ENCODE data around the gene MYO18A.

Gene MYO18A

DNA sequence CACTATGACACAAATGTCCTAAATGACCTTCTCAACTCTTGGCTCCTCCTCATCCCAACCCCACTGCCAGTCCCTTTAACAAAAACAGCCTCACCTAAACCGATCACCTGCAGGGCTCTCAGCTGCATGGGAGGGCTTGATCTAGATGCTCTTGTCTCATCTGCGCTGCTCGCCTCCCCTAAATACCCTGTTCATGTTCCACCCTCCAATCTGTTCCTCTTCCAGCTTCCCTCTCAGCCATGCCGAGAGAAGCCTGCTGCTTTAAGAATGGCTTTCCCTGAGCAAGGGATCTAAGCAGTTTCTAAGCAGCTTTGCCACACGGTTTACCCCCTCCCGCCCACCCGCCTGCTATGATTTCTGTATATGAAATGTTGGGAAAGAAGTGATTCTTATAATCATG, 113.6 kb downstream of the MYO18A start:
- Mint-ChIP-seq H3K9me3 (no peaks in the 10 kb centered on the region), H3K4me3 (no peak overlapping the region), H3K36me3 (no peaks in the 10 kb centered on the region), H3K27ac (peak overlapping the region; percentile 20), H3K4me1 (peaks cover 5% of the 10 kb centered on the region)
- DNase-seq (ENCODE audit: low spot score in 2 of 2): no peak
- ATAC-seq: no peak

DNA sequence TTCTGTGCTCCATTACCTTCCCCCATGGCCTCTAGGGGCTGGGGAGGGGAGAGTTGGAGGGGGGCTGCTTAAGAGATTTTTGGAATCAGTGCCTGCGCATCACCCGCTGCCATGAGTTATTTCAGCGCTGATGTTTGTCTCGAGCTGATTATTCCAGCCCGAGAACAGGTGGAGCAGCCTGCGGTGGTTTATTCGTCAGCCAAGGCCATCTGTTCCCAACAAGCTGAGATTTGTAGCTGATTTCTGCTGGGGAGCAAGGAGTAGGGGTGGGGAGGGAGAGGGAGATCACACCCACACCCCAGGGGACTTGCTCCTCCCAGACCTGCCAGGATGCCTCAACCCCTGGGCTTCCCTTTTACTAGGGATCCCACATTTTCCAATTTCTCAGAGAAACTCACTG, 114.2 kb downstream of the MYO18A start:
- DNase-seq (ENCODE audit: low spot score in 2 of 2) (no peak), ATAC-seq (no peak)
- Mint-ChIP-seq H3K36me3 (no peaks in the 10 kb centered on the region), H3K9me3 (no peaks in the 10 kb centered on the region), H3K4me1 (peaks cover 6% of the 10 kb centered on the region), H3K27ac (no peak overlapping the region), H3K4me3 (no peak overlapping the region)

DNA sequence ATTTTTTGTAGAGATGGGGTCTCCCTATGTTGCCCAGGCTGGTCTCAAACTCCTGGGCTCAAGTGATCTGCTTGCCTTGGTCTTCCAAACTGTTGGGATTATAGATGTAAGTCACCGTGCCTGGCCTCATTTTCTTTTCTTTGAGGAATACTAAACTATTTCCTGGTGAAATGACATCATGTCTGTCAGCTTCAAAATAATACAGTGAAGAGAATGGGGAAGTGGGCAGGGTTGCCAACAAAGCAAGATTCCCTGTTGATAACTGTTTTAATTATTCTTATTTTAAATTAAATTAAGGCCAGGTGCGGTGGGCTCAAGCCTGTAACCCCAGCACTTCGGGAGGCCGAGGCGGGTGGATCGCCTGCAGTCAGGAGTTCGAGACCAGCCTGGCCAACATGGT, 116.2 kb downstream of the MYO18A start:
- no peak overlapping the region for H3K4me3 Mint-ChIP-seq
- H3K36me3 Mint-ChIP-seq: no peaks in the 10 kb centered on the region
- no peak for ATAC-seq
- H3K27ac Mint-ChIP-seq: no peak overlapping the region
- H3K9me3 Mint-ChIP-seq: no peaks in the 10 kb centered on the region
- peaks cover 13% of the 10 kb centered on the region for H3K4me1 Mint-ChIP-seq
- no peak for DNase-seq (ENCODE audit: low spot score in 2 of 2)

DNA sequence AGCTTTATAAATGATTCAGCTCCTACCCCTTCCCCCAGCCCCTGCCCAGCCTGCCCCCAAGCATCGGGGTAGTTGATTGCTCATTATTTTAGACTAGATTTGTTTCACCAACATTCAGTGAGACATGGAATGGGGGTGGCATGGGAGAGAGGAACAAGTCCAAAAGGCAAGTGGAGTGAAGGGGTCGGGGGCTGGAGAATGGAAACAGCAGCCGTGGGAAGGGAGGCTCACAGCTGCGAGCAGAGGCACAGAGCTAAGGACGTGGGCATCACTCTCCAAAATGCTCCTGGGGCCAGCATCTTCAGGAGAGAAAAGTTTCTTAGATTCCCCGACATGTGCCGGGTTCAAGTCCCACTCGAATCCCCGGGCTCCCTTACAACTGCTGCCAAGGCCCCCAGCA, 118.0 kb downstream of the MYO18A start:
- no peak overlapping the region for H3K4me3 Mint-ChIP-seq
- H3K36me3 Mint-ChIP-seq: no peaks in the 10 kb centered on the region
- no peak overlapping the region for H3K27ac Mint-ChIP-seq
- H3K4me1 Mint-ChIP-seq: peaks cover 13% of the 10 kb centered on the region
- no peak for DNase-seq (ENCODE audit: low spot score in 2 of 2)
- no peak for ATAC-seq
- no peaks in the 10 kb centered on the region for H3K9me3 Mint-ChIP-seq

DNA sequence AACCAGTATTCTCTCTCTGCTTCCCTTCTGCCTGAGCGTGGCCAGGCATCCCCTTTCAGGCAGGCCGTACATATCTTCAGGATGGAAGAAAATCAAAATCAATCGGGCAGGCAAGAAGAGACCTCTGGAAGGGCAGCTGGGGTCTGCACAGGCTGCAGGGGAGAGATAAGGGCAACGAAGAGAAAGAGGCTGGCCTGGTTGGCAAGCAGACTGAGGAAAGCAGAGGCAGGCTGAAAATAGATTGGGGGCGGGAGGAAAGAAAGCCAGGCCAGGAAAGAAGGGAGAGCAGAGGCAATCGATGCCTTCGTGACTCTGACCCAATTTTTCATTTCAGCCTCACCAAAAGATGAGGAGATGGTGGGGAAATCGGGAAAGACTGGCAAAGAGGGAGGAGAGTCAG, 119.2 kb downstream of the MYO18A start:
- ATAC-seq (no peak), DNase-seq (ENCODE audit: low spot score in 2 of 2) (no peak)
- Mint-ChIP-seq H3K4me3 (no peak overlapping the region), H3K4me1 (peaks cover 13% of the 10 kb centered on the region), H3K9me3 (no peaks in the 10 kb centered on the region), H3K36me3 (no peaks in the 10 kb centered on the region), H3K27ac (no peak overlapping the region)

DNA sequence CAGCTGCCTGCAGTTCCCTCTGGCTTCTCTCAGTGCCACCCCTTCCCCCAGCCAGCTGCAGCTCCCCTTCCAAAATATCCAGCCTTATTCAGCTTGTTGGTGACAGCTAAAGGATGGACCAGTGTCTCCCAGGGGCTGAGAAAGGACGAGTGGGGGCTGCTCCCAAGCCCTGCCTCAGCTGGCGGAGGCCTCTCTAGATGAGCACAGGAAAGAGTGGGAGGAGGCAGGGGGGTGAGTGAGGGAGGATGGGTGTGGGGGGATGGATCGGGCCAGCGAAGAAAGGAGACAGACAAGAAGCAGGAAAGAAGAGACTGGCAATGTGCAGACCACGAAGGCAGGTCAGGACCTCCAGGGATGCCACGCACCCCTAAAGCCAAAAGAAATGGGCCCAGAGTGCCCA, 119.7 kb downstream of the MYO18A start:
- Mint-ChIP-seq H3K4me3 (no peak overlapping the region), H3K9me3 (no peaks in the 10 kb centered on the region), H3K4me1 (peaks cover 13% of the 10 kb centered on the region), H3K36me3 (no peaks in the 10 kb centered on the region), H3K27ac (no peak overlapping the region)
- ATAC-seq (no peak), DNase-seq (ENCODE audit: low spot score in 2 of 2) (no peak)

DNA sequence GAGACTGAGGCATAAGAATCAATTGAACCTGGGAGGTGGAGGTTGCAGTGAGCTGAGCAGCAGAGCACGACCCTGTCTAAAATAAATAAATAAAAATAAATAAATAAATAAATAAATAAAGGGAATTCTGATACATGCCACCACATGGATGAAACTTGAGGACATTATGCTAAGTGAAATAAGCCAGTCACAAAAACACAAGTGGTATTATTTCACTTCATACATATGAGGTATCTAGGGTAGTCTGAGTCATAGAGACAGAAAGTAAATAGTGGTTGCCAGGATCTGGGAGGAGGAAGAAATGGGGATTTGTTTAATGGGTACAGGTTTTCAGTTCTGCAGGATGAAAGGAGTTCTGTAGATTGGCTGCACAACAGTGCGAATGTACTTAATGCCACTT, 120.9 kb downstream of the MYO18A start:
- no peak overlapping the region for H3K27ac Mint-ChIP-seq
- H3K36me3 Mint-ChIP-seq: no peaks in the 10 kb centered on the region
- peaks cover 13% of the 10 kb centered on the region for H3K4me1 Mint-ChIP-seq
- H3K9me3 Mint-ChIP-seq: no peaks in the 10 kb centered on the region
- no peak overlapping the region for H3K4me3 Mint-ChIP-seq
- DNase-seq (ENCODE audit: low spot score in 2 of 2): no peak
- no peak for ATAC-seq

DNA sequence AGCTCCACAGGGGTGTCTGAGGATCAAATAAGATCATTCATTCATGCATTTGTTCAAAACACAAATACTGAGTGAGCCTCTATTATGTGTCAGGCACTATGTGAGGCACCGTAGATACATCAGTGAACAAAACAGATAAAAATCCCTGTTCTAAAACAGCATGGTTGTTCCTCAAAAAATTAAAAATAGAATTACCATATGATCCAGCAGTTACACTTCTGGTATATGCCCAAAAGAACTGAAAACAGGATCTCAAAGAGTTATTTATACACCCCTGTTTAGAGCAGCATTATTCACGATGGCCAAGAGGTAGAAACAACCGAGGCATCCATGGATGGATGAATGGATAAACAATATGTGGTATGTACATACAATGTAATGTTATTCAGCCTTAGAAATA, 121.8 kb downstream of the MYO18A start:
- ATAC-seq (no peak), DNase-seq (ENCODE audit: low spot score in 2 of 2) (no peak)
- Mint-ChIP-seq H3K4me3 (no peak overlapping the region), H3K9me3 (no peaks in the 10 kb centered on the region), H3K36me3 (no peaks in the 10 kb centered on the region), H3K27ac (no peak overlapping the region), H3K4me1 (peaks cover 13% of the 10 kb centered on the region)

DNA sequence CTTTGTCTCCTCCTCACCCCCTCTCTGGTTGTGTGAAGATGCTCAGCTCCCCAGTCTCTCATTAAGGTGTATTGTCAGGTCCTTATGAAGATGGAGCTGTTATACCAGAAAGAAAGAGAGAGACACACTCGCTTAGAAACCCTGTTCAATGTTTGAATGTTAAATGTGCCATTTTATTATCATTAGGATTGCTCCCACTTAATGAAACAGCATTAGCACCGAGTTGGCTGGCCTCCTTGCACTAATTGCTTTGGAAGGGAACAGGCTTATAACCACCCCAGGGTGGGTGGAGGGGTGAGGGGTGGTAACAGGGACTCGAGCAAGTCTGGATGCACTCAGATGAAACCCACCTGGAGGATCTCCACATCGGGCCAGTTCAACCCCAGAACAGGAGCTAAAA, 122.8 kb downstream of the MYO18A start:
- H3K36me3 Mint-ChIP-seq: no peaks in the 10 kb centered on the region
- H3K27ac Mint-ChIP-seq: no peak overlapping the region
- peaks cover 13% of the 10 kb centered on the region for H3K4me1 Mint-ChIP-seq
- no peak for ATAC-seq
- H3K4me3 Mint-ChIP-seq: no peak overlapping the region
- no peak for DNase-seq (ENCODE audit: low spot score in 2 of 2)
- H3K9me3 Mint-ChIP-seq: no peaks in the 10 kb centered on the region

DNA sequence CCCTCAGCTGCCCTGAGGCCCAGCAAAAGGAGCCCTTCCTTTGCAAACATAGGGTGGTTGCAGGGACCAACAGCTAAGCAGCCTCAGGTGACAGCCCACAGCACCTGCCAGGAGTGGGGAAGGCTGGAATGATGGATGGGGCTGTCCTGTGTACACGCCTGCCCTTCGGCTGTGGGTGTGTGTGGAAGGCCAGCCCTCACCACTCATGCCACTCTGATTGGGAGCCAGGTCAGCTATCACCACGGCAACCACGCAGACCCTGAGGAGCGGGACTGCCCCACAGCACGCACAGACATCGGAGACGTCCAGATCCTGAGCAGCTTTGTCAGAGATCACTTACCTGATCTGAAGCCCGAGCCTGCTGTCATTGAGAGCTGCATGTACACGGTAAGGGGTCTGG, 125.4 kb downstream of the MYO18A start:
- ATAC-seq (no peak), DNase-seq (ENCODE audit: low spot score in 2 of 2) (no peak)
- Mint-ChIP-seq H3K27ac (no peak overlapping the region), H3K9me3 (no peaks in the 10 kb centered on the region), H3K4me3 (no peak overlapping the region), H3K4me1 (peaks cover under 1% of the 10 kb centered on the region), H3K36me3 (no peaks in the 10 kb centered on the region)

DNA sequence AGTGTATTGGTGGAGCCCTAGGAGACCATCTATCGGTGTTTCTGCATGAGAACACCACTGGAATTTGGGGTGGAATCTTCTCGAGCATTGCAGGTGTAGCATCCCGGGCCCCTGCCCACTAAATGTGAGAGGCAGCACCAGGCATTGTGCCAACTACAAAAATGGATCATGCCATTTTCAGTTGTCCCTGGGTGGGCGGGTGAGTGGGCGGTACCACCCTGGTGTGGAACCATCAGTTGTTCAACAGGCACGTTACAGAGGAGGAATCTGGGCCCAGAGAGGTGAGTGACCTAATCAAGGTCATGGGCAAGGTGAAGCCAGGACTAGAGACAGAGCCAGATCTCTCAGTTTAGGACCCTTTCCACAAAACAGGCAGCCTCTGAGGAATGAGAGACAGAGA, 128.5 kb downstream of the MYO18A start:
- Mint-ChIP-seq H3K4me1 (peaks cover 9% of the 10 kb centered on the region), H3K9me3 (no peaks in the 10 kb centered on the region), H3K27ac (peak overlapping the region; percentile 60), H3K36me3 (no peaks in the 10 kb centered on the region), H3K4me3 (no peak overlapping the region)
- ATAC-seq: no peak
- no peak for DNase-seq (ENCODE audit: low spot score in 2 of 2)

DNA sequence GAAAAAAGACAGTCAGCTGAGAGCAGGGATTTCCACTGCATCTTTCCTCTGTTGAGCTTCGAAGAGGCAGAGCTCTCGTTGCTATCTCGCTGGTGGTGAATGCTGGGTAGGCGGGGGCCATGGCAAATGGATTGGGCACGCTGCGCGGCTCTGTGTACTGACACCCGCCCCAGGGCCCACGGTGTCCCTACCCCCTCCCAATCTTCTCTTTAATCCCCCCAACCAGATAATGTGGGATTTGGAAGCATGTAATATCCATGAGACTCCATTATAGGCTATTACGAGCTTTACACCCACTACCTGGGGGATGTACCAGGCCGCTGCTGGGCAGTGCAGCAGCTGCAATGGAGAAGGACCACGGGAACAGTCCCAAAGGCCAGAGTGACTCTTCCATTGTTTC, 129.0 kb downstream of the MYO18A start:
- ATAC-seq: no peak
- Mint-ChIP-seq H3K4me3 (no peak overlapping the region), H3K27ac (no peak overlapping the region), H3K36me3 (no peaks in the 10 kb centered on the region), H3K9me3 (no peaks in the 10 kb centered on the region), H3K4me1 (peaks cover 9% of the 10 kb centered on the region)
- no peak for DNase-seq (ENCODE audit: low spot score in 2 of 2)

DNA sequence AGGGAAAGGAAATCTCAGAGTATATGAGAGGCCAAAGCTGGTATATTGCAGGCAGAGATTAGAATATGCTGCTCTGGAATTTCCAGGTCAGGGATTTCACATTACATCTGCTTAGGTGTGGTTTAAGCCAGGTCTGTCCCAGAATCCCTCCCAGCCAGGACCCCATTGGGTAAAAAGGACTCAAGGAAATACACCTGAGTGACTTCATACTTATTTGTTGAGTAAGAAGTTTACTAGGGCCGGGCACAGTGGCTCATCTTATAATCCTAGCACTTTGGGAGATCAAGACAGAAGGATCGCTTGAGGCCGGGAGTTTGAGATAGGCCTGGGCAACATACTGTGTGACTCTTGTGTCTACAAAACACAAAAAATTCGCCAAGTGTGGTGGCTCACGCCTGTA, 130.0 kb downstream of the MYO18A start:
- no peaks in the 10 kb centered on the region for H3K9me3 Mint-ChIP-seq
- H3K4me1 Mint-ChIP-seq: peaks cover 9% of the 10 kb centered on the region
- H3K4me3 Mint-ChIP-seq: no peak overlapping the region
- H3K27ac Mint-ChIP-seq: no peak overlapping the region
- no peak for ATAC-seq
- no peaks in the 10 kb centered on the region for H3K36me3 Mint-ChIP-seq
- no peak for DNase-seq (ENCODE audit: low spot score in 2 of 2)

DNA sequence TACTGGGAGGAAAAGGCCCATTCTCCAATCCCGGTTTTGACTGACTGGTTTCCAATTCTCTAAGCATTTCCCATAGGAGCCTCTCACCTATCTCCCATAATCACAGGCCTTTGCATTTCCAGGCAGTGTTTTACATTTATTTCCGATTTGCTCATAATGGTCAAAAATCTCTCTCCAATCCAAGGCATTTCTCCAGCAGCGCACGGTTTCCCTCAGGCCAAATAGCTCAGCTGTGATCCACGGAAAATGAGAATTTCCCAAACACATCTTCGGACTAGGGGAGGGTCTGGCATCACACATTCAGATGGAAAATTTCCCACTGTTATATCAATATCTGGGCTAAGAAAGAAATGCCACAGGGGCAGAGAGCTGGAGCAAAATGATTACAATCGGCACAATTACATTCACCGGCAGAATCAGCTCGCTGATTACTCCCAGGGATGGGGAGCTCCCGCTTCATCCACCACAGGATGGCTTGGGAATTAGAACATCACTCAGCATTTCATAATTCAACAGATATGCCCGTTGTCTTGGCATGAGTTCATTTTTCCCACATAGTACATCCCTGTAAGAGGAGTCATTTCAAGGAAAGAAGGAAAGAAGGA, 130.6 kb downstream of the MYO18A start:
- no peak overlapping the region for H3K4me3 Mint-ChIP-seq
- H3K27ac Mint-ChIP-seq: no peak overlapping the region
- no peaks in the 10 kb centered on the region for H3K36me3 Mint-ChIP-seq
- peaks cover 9% of the 10 kb centered on the region for H3K4me1 Mint-ChIP-seq
- no peaks in the 10 kb centered on the region for H3K9me3 Mint-ChIP-seq
- ATAC-seq (no peak), DNase-seq (ENCODE audit: low spot score in 2 of 2) (no peak)

DNA sequence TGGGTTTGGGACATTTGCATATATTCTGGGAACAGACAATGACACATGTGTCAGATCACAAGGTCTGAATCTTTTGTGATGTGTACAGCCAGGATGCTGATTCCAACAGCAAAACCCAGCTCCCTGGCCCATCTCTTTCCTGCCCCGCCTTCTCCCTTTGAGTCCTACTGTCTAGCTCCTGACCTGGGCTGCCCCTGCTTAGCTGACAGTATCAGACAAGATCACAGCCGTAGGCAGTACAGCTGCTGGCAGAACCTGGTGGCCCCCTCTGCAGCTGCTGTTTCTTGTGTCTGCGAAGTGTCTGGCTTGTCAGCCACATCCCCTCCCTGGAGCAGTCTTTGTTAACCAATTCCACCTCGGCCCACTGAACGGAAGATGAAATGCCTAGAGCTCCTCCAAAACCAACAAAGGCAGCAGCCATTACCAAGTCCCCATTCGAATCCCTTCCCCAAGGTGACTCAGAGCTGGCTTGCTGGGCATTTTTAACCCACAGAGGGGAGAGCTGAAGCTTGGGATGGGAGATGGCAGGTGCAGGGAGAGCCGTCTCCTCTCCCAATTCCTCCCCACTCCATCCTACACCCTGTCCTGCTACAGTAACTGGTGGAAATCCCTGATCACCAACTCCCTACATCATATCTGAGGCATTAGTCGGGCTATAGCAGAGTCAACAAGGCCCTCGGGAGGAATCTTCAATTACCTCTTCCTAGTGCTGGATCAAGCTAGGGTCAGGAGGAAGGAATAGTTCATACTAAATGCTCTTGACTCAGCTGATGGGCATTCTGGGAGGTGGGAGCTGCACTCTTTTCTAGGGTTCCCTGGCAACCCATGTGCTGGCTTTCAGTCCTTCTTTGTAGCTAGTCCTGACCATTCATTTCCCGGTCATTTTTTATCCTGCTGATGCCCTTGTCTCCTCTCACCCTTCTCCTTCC, 131.5 kb downstream of the MYO18A start:
- H3K36me3 Mint-ChIP-seq: no peaks in the 10 kb centered on the region
- no peak overlapping the region for H3K27ac Mint-ChIP-seq
- peaks cover 9% of the 10 kb centered on the region for H3K4me1 Mint-ChIP-seq
- no peaks in the 10 kb centered on the region for H3K9me3 Mint-ChIP-seq
- ATAC-seq: peak; percentile 46
- DNase-seq (ENCODE audit: low spot score in 2 of 2): no peak
- H3K4me3 Mint-ChIP-seq: no peak overlapping the region

DNA sequence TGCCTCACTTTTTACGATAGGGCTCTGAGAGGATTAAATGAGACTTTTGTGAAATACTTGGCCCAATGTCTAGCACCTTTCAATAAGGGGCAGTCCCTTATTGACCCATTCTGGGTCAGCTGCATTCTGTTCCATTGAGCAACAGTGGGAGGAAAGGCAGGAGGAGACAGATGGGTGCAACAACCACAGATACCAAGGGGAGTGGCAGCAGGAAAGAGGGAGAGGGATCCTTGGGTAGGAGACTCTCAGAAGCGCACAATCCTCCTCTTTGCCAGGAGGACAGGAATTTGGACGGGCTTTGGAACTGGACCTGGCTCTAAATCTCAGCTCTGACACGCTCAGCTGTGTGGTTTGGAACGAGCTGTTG, 133.7 kb downstream of the MYO18A start:
- Mint-ChIP-seq H3K9me3 (no peaks in the 10 kb centered on the region), H3K27ac (no peak overlapping the region), H3K4me1 (peaks cover 17% of the 10 kb centered on the region), H3K4me3 (no peak overlapping the region), H3K36me3 (no peaks in the 10 kb centered on the region)
- ATAC-seq (no peak), DNase-seq (ENCODE audit: low spot score in 2 of 2) (no peak)

All from stimulated activated effector memory CD8-positive, alpha-beta T cell treated with anti-CD3 and anti-CD28 coated beads, Interleukin-12 subunit alpha, Interleukin-12 subunit beta, amount 100 ng/mL, for 72 hours (primary cell).